GM06990 (cell line): Measurements from ENCODE around the gene CCDC194.
"Not testable (repeated sequence)": the region's sequence is repeated elsewhere in the genome, so short reads cannot be mapped to it uniquely, and the experiment has no call there.

Experiments
- DNase-seq: peaks from one replicate; pipeline ENCODE4 v3.0.0-alpha.2; 2011; ENCODE audit not compliant: insufficient read length; ENCODE audit errors: extremely low read depth
- H3K27me3 ChIP-seq: replicated peaks from 2 replicates; pipeline ENCODE4 v1.6.0; 2011; ENCODE audit warnings: low read length; ENCODE audit not compliant: control insufficient read depth, insufficient read depth
- H3K36me3 ChIP-seq: 2 replicates; pipeline ENCODE4 v1.5.1; 2011; ENCODE audit warnings: low read length; ENCODE audit not compliant: control insufficient read depth, insufficient read depth
- H3K4me3 ChIP-seq: replicated peaks from 2 replicates; pipeline ENCODE4 v1.5.1; 2011; ENCODE audit warnings: low read depth, mild to moderate bottlenecking, control low read depth, low read length
- CTCF ChIP-seq: IDR thresholded peaks from 2 replicates; pipeline ENCODE4 v1.5.1; 2011; ENCODE audit warnings: low read length, control low read depth, mild to moderate bottlenecking, inconsistent platforms; ENCODE audit not compliant: insufficient read depth, poor library complexity, severe bottlenecking

The CCDC194 gene

GRCh38 chr19:17378271-17378670, 15.7 kb downstream of the CCDC194 start:
- no peak overlapping the region for H3K4me3 ChIP-seq

GRCh38 chr19:17376935-17377600, 16.9 kb downstream of the CCDC194 start, which contains the start of gene PLVAP:
Gene PLVAP (minus strand): TSS chr19:17377342. CDS start chr19:17377288, 54 bp downstream.
- H3K27me3 ChIP-seq = no peaks in the 10 kb centered on the region
- no peak within 1 kb of the TSS for H3K4me3 ChIP-seq
- no peak for TF ChIP-seq CTCF
- no peak for DNase-seq
- H3K36me3 ChIP-seq = no peaks in the 10 kb centered on the region

More at GRCh38 chr19:17378271-17378670, 15.7 kb downstream of the CCDC194 start:
- DNase-seq = no peak
- Histone ChIP-seq H3K36me3 (no peaks in the 10 kb centered on the region), H3K27me3 (no peaks in the 10 kb centered on the region)
- no peak for TF ChIP-seq CTCF

- no peaks in the 10 kb centered on the region for H3K36me3 ChIP-seq
- no peak for TF ChIP-seq CTCF
- peak; percentile 65 for DNase-seq
- H3K4me3 ChIP-seq = peak overlapping the region; percentile 33
- H3K27me3 ChIP-seq = no peaks in the 10 kb centered on the region; the same call in 1 of the 2 replicates
These were observed 23.9 kb downstream of the CCDC194 start for GRCh38 chr19:17370026-17370587.

- no peak for DNase-seq
- H3K4me3 ChIP-seq = no peak overlapping the region
- no peak for TF ChIP-seq CTCF
- H3K36me3 ChIP-seq = no peaks in the 10 kb centered on the region
- no peaks in the 10 kb centered on the region; the same call in 1 of the 2 replicates for H3K27me3 ChIP-seq
These were observed 28.6 kb downstream of the CCDC194 start for GRCh38 chr19:17365361-17365760.

GRCh38 chr19:17363852-17364605, 30.0 kb downstream of the CCDC194 start:
- H3K4me3 ChIP-seq, DNase-seq, H3K27me3 ChIP-seq, H3K36me3 ChIP-seq: not testable (repeated sequence)
